H1 (cell line): ENCODE data around the gene DCX. TPM values are rescaled to one million over a fixed set of nuclear protein-coding genes. Genes with fewer than 3 reads are reported as not detected.

Experiments
- CTCF ChIA-PET: fragments of 300-600 bp; sonication (Branson Sonifier 250); formaldehyde crosslinking; loops from one replicate; lab custom pipeline; 2021; ENCODE audit not compliant: partially characterized antibody; lab: Charles Lee
- POLR2A ChIA-PET: fragments of 300-600 bp; sonication (Branson Sonifier 250); formaldehyde crosslinking; loops from one replicate; lab custom pipeline; 2021; ENCODE audit warnings: inconsistent platforms; ENCODE audit not compliant: partially characterized antibody; lab: Charles Lee
- DNase-seq, 2 experiments: peaks; one replicate each; pipeline versions ENCODE4 v3.0.0 to v3.0.0-alpha.2; 2010 to 2022; ENCODE audit warnings: low spot score in 2 of 2, low read depth in 1 of 2, mixed read lengths in 1 of 2
- FAIRE-seq: peaks from 2 replicates; lab custom pipeline; 2011; peaks lifted over from hg19 to GRCh38; lab: Jason Lieb, UNC
- H2AFZ ChIP-seq: 2 replicates; pipeline ENCODE4 v1.8.1; 2012; ENCODE audit warnings: low read length, inconsistent platforms
- H2AK5ac ChIP-seq: 2 replicates; pipeline ENCODE4 v1.6.1; 2013; ENCODE audit warnings: low read depth, low read length
- H2BK120ac ChIP-seq: replicated peaks from 2 replicates; pipeline ENCODE3; 2013; ENCODE audit warnings: low read depth, low read length, inconsistent platforms
- H2BK12ac ChIP-seq: 2 replicates; pipeline ENCODE4 v1.6.1; 2013; ENCODE audit warnings: low read depth, low read length
- H2BK15ac ChIP-seq: 2 replicates; pipeline ENCODE4 v1.6.1; 2013; ENCODE audit warnings: low read length
- H2BK20ac ChIP-seq: 2 replicates; pipeline ENCODE4 v1.6.1; 2013; ENCODE audit warnings: low read length
- H2BK5ac ChIP-seq: 2 replicates; pipeline ENCODE4 v1.6.1; 2013; ENCODE audit warnings: low read depth, low read length
- H3K14ac ChIP-seq: 2 replicates; pipeline ENCODE4 v1.6.1; 2013; ENCODE audit warnings: inconsistent platforms; ENCODE audit not compliant: insufficient read length
- H3K18ac ChIP-seq: 2 replicates; pipeline ENCODE4 v1.6.1; 2013; ENCODE audit warnings: low read length; ENCODE audit errors: extremely low read depth
- H3K23ac ChIP-seq: 2 replicates; pipeline ENCODE4 v1.6.1; 2013; ENCODE audit warnings: inconsistent platforms; ENCODE audit not compliant: insufficient read length
- H3K23me2 ChIP-seq: 2 replicates; pipeline ENCODE4 v1.6.1; 2013; ENCODE audit warnings: low read depth, low read length
- H3K27ac ChIP-seq: 2 replicates; pipeline ENCODE4 v1.6.1; 2011; ENCODE audit warnings: low read depth, low read length, inconsistent platforms
- H3K27me3 ChIP-seq, 4 experiments: replicated peaks in 1 of 4; 1 replicate in 1 of 4; 2 replicates in 3 of 4; pipeline versions ENCODE4 v1.6.1 to v1.8.1; 2011 to 2013; ENCODE audit warnings: low read length in 3 of 4, mild to moderate bottlenecking in 3 of 4, inconsistent platforms in 2 of 4, mixed read lengths in 2 of 4, moderate library complexity in 1 of 4; ENCODE audit not compliant: control insufficient read depth in 3 of 4, insufficient read depth in 3 of 4; ENCODE audit errors: extremely low read depth in 1 of 4
- H3K36me3 ChIP-seq, 4 experiments: 2 replicates each; pipeline versions ENCODE4 v1.6.1 to v1.8.1; 2011 to 2013; ENCODE audit warnings: mild to moderate bottlenecking in 4 of 4, low read length in 3 of 4, moderate library complexity in 2 of 4, control low read depth in 1 of 4, inconsistent platforms in 1 of 4; ENCODE audit not compliant: insufficient read depth in 4 of 4, control insufficient read depth in 2 of 4
- H3K4ac ChIP-seq: replicated peaks from 2 replicates; pipeline ENCODE3; 2013; ENCODE audit warnings: low read length, low read depth, mixed read lengths, inconsistent platforms; ENCODE audit not compliant: insufficient read length
- H3K4me1 ChIP-seq, 4 experiments: replicated peaks in 1 of 4; 1 replicate in 1 of 4; 2 replicates in 3 of 4; pipeline versions ENCODE4 v1.6.1 to v1.8.1; 2011 to 2013; ENCODE audit warnings: low read length in 3 of 4, inconsistent platforms in 2 of 4, mixed read lengths in 1 of 4; ENCODE audit not compliant: insufficient read depth in 4 of 4, control insufficient read depth in 3 of 4
- H3K4me2 ChIP-seq, 2 experiments: 2 replicates each; pipeline versions ENCODE4 v1.6.1 to v1.8.1; 2011 to 2013; ENCODE audit warnings: low read depth in 2 of 2, low read length in 2 of 2, control low read depth in 1 of 2, inconsistent platforms in 1 of 2, mild to moderate bottlenecking in 1 of 2; ENCODE audit not compliant: insufficient read depth in 1 of 2
- H3K4me3 ChIP-seq, 4 experiments: fragments of 200-600, 300-600 bp in 1 of 4; sonication (generic), shearing (Covaris generic), sonication (Bioruptor Twin) in 1 of 4; 2 replicates each; pipeline versions ENCODE4 v1.5.1 to v1.8.1; 2011 to 2016; ENCODE audit warnings: low read length in 4 of 4, low read depth in 3 of 4, control low read depth in 2 of 4, inconsistent platforms in 2 of 4, mild to moderate bottlenecking in 2 of 4, mixed read lengths in 1 of 4, moderate library complexity in 1 of 4; ENCODE audit not compliant: insufficient read depth in 2 of 4; ENCODE audit errors: extremely low read depth in 1 of 4
- H3K56ac ChIP-seq: replicated peaks from 2 replicates; pipeline ENCODE3; 2013; ENCODE audit warnings: low read depth, mild to moderate bottlenecking, mixed read lengths, low read length, inconsistent platforms; ENCODE audit not compliant: insufficient read length
- H3K79me1 ChIP-seq: 2 replicates; pipeline ENCODE4 v1.6.1; 2013; ENCODE audit warnings: low read depth, low read length, control low read depth
- H3K79me2 ChIP-seq, 2 experiments: 2 replicates each; pipeline versions ENCODE4 v1.6.1 to v1.8.1; 2012 to 2013; ENCODE audit warnings: low read length in 2 of 2, mild to moderate bottlenecking in 2 of 2, inconsistent platforms in 1 of 2; ENCODE audit not compliant: insufficient read depth in 2 of 2, control insufficient read depth in 1 of 2
- H3K9ac ChIP-seq, 4 experiments: replicated peaks in 1 of 4; 1 replicate in 1 of 4; 2 replicates in 3 of 4; pipeline versions ENCODE4 v1.6.1 to v1.8.1; 2011 to 2013; ENCODE audit warnings: low read depth in 3 of 4, low read length in 3 of 4, control low read depth in 2 of 4, mild to moderate bottlenecking in 2 of 4, moderate library complexity in 2 of 4, inconsistent platforms in 1 of 4; ENCODE audit errors: extremely low read depth in 1 of 4
- H3K9me3 ChIP-seq, 2 experiments: 2 replicates each; pipeline versions ENCODE4 v1.6.1 to v1.8.1; 2012 to 2013; ENCODE audit warnings: mild to moderate bottlenecking in 2 of 2, moderate library complexity in 2 of 2, control low read depth in 1 of 2, inconsistent platforms in 1 of 2, low read depth in 1 of 2, low read length in 1 of 2, mixed read lengths in 1 of 2; ENCODE audit not compliant: insufficient read depth in 2 of 2
- H4K20me1 ChIP-seq, 2 experiments: replicated peaks in 1 of 2; 2 replicates each; pipeline versions ENCODE3 to v1.8.1; 2011 to 2013; ENCODE audit warnings: inconsistent platforms in 2 of 2, low read length in 2 of 2, mild to moderate bottlenecking in 1 of 2; ENCODE audit not compliant: insufficient read depth in 2 of 2, control insufficient read depth in 1 of 2
- H4K5ac ChIP-seq: 2 replicates; pipeline ENCODE4 v1.6.1; 2013; ENCODE audit warnings: low read length, low read depth, mixed read lengths, inconsistent platforms; ENCODE audit not compliant: insufficient read length
- H4K8ac ChIP-seq: 2 replicates; pipeline ENCODE4 v1.8.0; 2013; ENCODE audit warnings: mild to moderate bottlenecking, moderate library complexity, low read length, inconsistent platforms; ENCODE audit not compliant: insufficient read depth; ENCODE audit errors: extremely low read depth
- H4K91ac ChIP-seq: replicated peaks from 2 replicates; pipeline ENCODE3; 2013; ENCODE audit warnings: low read length, mixed read lengths, inconsistent platforms; ENCODE audit not compliant: insufficient read length
- CBX8 ChIP-seq: fragments of 300-800, 300-1000 bp; sonication (generic); IDR thresholded peaks from 2 replicates; pipeline ENCODE4 v1.7.1; 2016; ENCODE audit warnings: low read depth, low read length, borderline replicate concordance
- EZH2 ChIP-seq: fragments of 200-600 bp; sonication (generic); IDR thresholded peaks from 2 replicates; pipeline ENCODE4 v1.7.1; 2012; ENCODE audit warnings: low read depth, mild to moderate bottlenecking, moderate library complexity, low read length, inconsistent platforms; ENCODE audit not compliant: severe bottlenecking
- GABPA ChIP-seq: IDR thresholded peaks from 2 replicates; pipeline ENCODE4 v1.6.1; 2011; ENCODE audit warnings: mild to moderate bottlenecking, low read length, moderate library complexity, borderline replicate concordance; ENCODE audit not compliant: insufficient read depth
- KDM5A ChIP-seq: fragments of 200-600 bp; IDR thresholded peaks from 2 replicates; pipeline ENCODE4 v1.7.1; 2012; ENCODE audit warnings: mild to moderate bottlenecking, low read length, inconsistent platforms, mixed read lengths
- SIN3A ChIP-seq, 2 experiments: IDR thresholded peaks in 1 of 2; conservative IDR thresholded peaks in 1 of 2; 2 replicates each; pipeline ENCODE4 v1.6.1; 2011 to 2012; ENCODE audit warnings: low read length in 2 of 2, improper control_type of control experiment in 1 of 2, low read depth in 1 of 2, mild to moderate bottlenecking in 1 of 2
- SIX5 ChIP-seq: IDR thresholded peaks from 2 replicates; pipeline ENCODE4 v1.6.1; 2011; ENCODE audit warnings: mild to moderate bottlenecking, low read depth, low read length
- WGBS, 2 experiments: shearing (Covaris generic) in 1 of 2; methylation state at CpG; one replicate each; pipeline versions ENCODE4 v1.1.6 to v1.1.7; 2013 to 2015; ENCODE audit warnings: low lambda C conversion rate in 2 of 2, mixed read lengths in 2 of 2, inconsistent platforms in 1 of 2, low coverage in 1 of 2, missing lambda C conversion rate in 1 of 2; ENCODE audit not compliant: insufficient replicate concordance in 2 of 2, insufficient coverage in 1 of 2, insufficient read length in 1 of 2; ENCODE audit errors: extremely low coverage in 1 of 2, missing lambda C conversion rate in 1 of 2; 5-methylcytosine and 5-hydroxymethylcytosine counted together
- polyA plus RNA-seq, 7 experiments: library from polyadenylated mRNA; depleted of rRNA in 3 of 7; stranded (reverse) in 5 of 7; unstranded in 2 of 7; fragments of >200 nt in 5 of 7; fragments of 200-250 nt in 2 of 7; gene quantifications; 1 replicate in 5 of 7; 2 replicates in 1 of 7; 4 replicates in 1 of 7; pipeline versions ENCODE4 v1.2.1 to v1.2.3, GENCODE V29; 2011 to 2013; ENCODE audit warnings: missing spikeins in 2 of 7, mixed read lengths in 2 of 7
- total RNA-seq: library from RNA; stranded (reverse); fragmentation: NEBNext Ultra II Directional; extraction: Animal tissue kit (Norgen Biotek cat#: 25700); gene quantifications from 2 replicates; pipeline ENCODE4 v1.2.1, GENCODE V29; 2021

The DCX gene
- total and polyA plus RNA-seq, 2 of the 8 experiments (the other 6 are each of a cell fraction or from before 2014, with no cell fraction given) = 1.3 to 3.3 TPM

- CTCF ChIA-PET = interaction anchor here (0.9 kb wide), 1 partner anchor 15 kb away, joined by 5 read pairs; no protein-coding TSS in a partner anchor
- no peak overlapping the region for H2AFZ ChIP-seq
- FAIRE-seq = peak; percentile 60
Measured at GRCh38 chrX:111375747-111376146, 36.2 kb downstream of the DCX start.

More at GRCh38 chrX:111375747-111376146, 36.2 kb downstream of the DCX start:
- H3K27me3 ChIP-seq = no peaks in the 10 kb centered on the region
- 42% methylated on average over 2 of the region's 2 CpGs; no CpG with 5 or more reads in 1 of the 2 experiments for WGBS, 2 experiments
- H2BK120ac ChIP-seq = no peak overlapping the region
- no peak overlapping the region for H2BK12ac ChIP-seq
- H3K79me2 ChIP-seq = no peaks in the 10 kb centered on the region
- H3K14ac ChIP-seq = no peak overlapping the region
- no peaks in the 10 kb centered on the region for H3K79me1 ChIP-seq
- no peak overlapping the region for H4K8ac ChIP-seq
- H2BK20ac ChIP-seq = no peak overlapping the region
- POLR2A ChIA-PET = no interaction called here
- no peak overlapping the region for H2BK5ac ChIP-seq
- no peak overlapping the region for H3K4me2 ChIP-seq
- H4K5ac ChIP-seq = no peak overlapping the region
- H3K18ac ChIP-seq = no peak overlapping the region
- H3K23me2 ChIP-seq = no peaks in the 10 kb centered on the region
- no peak overlapping the region for H3K9ac ChIP-seq
- no peak overlapping the region for H3K56ac ChIP-seq
- no peak overlapping the region for H3K27ac ChIP-seq
- H3K9me3 ChIP-seq = no peaks in the 10 kb centered on the region
- H3K4ac ChIP-seq = no peak overlapping the region
- H2AK5ac ChIP-seq = no peak overlapping the region
- no peaks in the 10 kb centered on the region for H3K36me3 ChIP-seq
- H3K23ac ChIP-seq = no peak overlapping the region
- H2BK15ac ChIP-seq = no peak overlapping the region
- H3K4me1 ChIP-seq = no peaks in the 10 kb centered on the region
- H4K91ac ChIP-seq = no peak overlapping the region
- no peak for DNase-seq
- H3K4me3 ChIP-seq = no peak overlapping the region
- no peaks in the 10 kb centered on the region for H4K20me1 ChIP-seq
- TF ChIP-seq SIX5 = no peak
- TF ChIP-seq GABPA = no peak
- TF ChIP-seq EZH2 = no peak
- peak in 1 of 2 experiments; percentile 62; a peak in 1 of 4 replicates for TF ChIP-seq SIN3A (conservative IDR thresholded peaks at IDR 0.05 in 1 of 2, IDR thresholded peaks at IDR 0.05 in 1 of 2; ENCODE audit: low read depth in 1 of 2, low read length in 2 of 2)
- no peak for TF ChIP-seq CBX8
- TF ChIP-seq KDM5A = no peak
- TF ChIP-seq, all 59 proteins: peak for 1
